CD1c-positive myeloid dendritic cell (primary cell): ENCODE data around the gene ARHGAP45.

Experiments
- DNase-seq: peaks from one replicate; pipeline ENCODE4 v3.0.0-alpha.2; 2016; ENCODE audit errors: extremely low spot score

The ARHGAP45 gene

DNA sequence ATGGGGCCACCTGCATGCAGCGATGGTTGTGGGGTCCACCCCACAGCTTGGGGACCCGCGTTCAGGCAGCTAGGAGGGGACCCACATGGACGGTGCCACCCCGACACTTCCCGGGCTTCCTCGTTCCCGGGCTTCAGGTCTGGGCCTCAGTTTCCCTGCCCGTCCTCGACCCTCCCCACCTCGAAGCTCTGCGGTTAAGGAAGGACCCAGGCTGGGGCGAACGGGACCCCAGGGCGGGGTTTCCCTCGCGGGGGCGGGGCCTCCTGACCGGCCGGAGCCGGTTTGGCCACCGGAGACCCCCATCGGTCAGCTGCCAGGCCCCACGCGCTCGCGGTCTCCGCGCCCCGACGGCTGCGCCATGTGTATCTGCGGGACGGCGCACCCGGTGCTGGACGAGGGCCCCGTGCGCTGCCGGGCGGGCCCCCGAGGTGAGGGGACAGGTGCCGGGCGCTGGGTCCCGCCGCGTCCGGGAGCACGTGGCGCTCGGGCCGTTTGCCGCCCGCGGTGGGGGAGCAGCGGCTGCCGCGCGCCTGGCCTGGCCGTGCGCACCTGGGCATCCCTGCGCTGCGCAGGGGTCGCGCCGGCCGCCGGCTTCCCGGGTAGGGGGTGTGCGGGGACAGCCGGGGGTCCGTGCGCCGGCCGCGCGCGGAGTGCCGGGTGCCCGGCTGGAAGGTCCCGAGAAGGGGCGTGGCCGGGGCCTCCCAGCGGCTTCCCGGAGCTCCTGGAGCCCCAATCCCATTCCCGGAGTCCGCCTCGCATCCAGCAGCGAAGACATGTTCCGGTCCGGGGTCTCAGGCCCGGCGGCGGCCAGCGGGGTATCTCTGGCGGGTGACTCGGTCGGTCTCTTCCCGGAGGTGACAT is 4.2 kb downstream of the ARHGAP45 start:
- no peak for DNase-seq

DNA sequence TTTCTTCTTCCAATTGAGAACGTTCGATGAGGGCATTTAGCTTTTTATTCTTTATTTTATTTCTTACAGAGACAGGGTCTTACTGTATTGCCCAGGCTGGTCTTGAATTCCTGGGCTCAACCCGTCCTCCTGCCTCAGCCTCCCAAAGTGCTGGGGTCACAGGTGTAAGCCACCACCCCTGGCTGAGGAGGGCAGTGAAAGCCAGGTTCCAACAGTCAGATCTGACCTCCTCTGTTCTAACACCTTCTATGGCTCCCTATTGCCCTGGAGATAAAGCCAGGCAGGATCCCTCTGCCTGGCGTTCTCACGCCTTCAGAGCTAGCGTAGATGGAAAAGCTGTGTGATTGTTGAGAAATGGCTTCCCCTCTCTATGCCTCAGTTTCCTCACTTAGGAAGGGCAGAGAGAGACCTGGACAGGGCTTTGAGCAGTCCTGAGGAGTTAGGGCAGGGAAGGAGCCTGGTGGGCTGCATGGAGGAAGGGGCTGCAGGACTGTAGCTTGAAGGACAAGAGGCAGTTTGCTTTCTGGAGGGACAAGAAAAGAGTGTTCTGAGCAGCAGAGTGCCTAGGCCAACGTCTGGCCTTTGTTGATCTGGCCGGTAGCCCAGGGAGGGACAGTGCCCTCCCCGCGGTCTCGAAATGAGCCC is 5.5 kb downstream of the ARHGAP45 start:
- DNase-seq = no peak

DNA sequence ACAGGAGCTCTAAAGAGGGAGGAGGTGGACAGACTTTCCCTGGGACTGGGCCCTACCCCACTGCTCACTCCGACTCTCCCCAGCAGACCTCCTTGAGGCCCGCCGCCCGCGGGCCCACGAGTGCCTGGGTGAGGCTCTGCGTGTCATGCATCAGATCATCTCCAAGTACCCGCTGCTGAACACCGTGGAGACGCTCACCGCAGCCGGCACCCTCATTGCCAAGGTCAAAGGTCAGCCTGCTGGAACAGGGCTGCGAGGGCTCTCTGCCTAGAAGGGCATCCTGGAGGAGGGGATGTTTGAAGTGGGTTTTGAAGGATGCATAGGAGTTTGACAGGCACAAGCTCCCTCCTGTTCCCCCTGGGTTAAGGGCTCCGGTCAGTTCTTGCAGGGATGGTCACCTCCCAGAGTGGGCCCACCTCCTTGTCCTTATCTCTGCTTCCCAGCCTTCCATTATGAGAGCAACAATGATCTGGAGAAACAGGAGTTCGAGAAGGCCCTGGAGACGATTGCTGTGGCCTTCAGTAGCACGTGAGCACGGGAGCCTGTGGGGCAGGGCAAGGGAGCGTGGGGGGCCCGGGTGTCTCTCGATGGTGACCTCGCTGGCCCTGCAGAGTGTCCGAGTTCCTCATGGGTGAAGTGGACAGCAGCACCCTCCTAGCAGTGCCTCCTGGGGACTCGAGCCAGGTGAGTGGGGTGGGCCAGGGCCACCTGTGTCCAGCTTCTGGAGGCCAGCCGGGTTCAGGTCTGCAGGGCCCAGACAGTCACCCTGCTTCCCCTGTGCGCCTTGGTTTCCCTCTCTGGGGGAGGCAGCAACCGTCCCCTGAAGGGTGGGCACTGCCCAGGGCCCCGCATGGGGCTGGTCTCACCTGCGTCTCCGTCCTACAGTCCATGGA is 6.3 kb downstream of the ARHGAP45 start:
- no peak for DNase-seq

DNA sequence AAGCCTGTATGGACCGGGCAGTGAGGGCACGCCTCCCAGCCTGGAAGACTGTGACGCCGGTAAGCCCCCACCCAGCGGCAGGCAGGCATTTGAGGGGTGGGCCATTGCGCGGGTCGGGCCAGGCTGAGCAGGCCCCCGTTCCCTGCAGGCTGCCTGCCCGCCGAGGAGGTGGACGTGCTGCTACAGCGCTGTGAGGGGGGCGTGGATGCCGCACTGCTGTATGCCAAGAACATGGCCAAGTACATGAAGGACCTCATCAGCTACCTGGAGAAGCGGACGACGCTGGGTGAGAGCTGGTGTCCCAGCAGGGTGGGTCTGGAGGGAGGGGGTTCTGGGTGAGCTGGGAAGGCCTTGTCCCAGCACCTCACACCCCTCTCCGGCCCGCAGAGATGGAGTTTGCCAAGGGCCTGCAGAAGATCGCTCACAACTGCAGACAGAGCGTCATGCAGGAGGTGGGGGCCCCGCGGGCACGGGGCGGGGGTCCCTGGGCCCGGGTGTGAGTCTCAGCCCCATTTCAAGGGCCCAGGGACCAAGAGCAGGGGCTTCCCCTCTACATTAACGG is 7.1 kb downstream of the ARHGAP45 start:
- no peak for DNase-seq

DNA sequence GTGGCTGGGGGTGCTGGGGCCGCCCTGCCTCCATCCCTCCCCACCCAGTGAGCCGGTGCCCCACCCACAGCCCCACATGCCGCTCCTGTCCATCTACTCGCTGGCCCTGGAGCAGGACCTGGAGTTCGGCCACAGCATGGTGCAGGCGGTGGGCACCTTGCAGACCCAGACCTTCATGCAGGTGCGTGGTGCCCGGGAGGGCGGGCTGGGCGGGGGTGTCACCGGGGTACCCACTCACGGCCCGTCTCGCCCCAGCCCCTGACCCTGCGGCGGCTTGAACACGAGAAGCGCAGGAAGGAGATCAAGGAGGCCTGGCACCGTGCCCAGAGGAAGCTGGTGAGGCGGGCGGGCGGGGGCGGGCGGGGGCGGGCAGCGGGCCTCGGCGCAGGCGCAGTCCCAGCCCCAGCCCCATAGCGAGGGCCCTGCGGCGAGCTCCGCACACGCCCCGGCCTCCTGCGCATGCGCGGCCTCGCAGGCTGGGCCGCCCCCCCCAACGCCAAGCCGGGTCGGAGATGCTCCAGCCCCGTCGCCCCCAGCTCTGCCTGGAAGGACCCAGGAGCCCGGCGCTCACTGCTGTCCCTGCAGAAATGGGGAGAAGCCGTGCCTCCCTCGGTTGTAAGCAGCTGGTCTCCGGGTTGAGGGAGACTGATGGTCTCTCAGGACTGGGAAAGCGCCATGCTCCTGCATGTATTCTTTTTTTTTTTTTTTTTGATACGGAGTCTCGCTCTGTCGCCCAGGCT is 7.7 kb downstream of the ARHGAP45 start:
- peak; percentile 86 for DNase-seq

DNA sequence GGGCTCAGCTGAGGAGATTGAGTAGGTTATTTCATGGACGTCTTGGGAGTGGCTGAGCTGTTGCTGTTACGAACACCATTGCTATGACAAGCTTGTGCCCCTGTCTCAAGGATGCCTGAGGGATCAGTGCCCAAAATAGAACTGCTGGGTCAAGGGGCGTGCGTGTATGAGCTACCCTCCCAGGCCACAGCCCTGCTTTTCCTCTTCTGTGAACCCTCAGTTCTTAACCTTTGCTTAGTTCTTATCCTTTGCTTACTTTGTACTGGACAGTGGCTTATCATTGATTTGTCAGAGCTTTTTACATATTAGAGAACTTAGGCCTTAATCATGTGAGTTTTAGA is 9.0 kb downstream of the ARHGAP45 start:
- peak; percentile 27 for DNase-seq

DNA sequence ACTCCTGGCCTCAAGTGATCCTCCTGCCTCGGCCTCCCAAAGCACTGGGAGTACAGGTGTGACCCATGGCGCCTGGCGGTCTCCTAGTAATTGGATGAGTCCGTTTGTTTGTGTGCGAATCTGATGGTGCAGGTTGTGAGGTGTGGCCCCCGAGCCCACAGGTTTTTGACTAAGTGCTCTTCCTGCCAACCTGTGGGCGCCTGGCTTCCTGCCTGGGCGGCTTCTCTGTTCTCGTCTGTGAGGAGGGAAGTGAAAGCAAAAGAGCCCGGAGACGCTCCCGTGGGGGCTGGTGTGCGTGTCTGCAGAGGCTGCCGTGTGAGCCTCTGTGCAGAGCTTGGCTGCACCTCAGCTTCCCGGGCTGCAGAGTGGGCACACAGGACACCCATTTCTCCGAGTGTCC is 10.0 kb downstream of the ARHGAP45 start:
- peak; percentile 98 for DNase-seq

DNA sequence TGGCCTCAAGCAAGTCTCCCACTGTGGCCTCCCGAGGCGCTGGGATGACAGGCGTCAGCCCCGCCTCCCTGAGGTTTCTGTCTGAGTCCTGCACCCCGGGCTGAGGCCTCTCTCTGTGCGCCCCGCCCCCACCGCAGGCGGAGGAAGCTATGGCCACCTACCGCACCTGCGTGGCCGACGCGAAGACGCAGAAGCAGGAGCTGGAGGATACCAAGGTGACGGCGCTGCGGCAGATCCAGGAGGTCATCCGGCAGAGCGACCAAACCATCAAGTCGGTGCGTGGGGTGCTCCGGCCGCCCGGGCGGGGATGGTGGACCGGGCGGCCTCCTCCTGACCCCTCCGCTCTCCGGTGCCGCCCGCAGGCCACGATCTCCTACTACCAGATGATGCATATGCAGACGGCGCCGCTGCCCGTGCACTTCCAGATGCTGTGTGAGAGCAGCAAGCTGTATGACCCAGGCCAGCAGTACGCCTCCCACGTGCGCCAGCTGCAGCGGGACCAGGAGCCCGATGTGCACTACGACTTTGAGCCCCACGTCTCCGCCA is 12.7 kb downstream of the ARHGAP45 start:
- no peak for DNase-seq

DNA sequence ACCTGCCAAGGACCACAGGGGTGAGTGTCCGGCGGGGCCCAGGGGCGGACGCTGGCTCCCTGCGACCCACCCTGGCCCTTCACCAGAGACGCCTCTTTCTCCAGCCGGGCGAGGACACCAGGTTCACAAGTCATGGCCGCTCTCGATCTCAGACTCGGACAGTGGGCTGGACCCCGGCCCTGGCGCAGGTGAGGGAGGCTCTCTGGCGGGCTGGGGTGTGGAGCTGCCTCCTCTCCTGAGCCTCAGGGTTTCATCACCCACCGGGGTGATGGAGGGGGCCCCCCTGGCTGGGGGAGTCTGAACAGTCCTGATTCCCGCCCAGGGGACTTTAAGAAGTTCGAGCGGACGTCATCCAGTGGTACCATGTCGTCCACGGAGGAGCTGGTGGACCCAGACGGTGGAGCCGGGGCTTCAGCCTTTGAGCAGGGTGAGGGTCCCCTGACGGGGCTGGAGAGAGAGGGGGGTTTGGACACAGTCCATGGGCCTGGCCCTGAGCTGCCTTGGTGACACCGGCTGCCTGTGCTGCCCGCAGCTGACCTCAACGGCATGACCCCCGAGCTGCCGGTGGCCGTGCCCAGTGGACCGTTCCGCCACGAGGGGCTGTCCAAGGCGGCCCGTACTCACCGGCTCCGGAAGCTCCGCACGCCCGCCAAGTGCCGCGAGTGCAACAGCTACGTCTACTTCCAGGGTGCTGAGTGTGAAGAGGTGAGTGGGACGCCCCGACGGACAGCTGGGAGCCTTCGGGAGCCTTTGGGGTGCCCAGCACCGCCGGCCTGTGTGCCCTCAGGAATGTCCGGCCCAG is 13.6 kb downstream of the ARHGAP45 start:
- DNase-seq = no peak

DNA sequence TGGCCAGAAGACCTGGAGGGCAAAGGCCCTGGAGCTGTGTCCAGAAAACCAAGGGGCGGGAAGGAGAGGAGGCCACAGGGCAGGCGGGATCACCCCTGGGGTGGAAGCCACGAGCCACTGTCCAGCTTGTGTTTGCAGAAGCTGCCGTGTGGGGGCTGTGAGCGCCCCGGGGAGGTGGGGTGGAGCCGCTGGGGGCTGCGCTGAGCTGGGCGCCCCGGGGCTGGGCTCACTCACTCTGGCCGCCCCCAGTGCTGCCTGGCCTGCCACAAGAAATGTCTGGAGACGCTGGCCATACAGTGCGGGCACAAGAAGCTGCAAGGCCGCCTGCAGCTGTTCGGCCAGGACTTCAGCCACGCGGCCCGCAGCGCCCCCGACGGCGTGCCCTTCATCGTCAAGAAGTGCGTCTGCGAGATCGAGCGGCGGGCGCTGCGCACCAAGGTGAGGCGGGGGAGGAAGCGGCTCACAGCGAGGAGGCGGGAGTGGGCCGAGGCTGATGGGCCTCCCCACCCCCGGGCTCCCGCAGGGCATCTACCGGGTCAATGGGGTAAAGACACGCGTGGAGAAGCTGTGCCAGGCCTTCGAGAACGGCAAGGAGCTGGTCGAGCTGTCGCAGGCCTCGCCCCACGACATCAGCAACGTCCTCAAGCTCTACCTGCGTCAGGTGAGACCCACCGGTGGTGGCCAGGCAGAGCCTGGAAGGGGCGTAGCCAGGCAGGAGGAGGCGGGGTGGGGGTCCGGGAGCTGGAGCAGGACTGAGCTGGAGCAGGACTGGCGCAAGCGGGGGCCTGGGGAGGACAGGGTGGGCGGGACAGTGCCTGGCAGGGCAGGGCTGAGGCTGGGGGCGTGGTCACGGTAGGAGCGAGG is 14.6 kb downstream of the ARHGAP45 start:
- DNase-seq = no peak

DNA sequence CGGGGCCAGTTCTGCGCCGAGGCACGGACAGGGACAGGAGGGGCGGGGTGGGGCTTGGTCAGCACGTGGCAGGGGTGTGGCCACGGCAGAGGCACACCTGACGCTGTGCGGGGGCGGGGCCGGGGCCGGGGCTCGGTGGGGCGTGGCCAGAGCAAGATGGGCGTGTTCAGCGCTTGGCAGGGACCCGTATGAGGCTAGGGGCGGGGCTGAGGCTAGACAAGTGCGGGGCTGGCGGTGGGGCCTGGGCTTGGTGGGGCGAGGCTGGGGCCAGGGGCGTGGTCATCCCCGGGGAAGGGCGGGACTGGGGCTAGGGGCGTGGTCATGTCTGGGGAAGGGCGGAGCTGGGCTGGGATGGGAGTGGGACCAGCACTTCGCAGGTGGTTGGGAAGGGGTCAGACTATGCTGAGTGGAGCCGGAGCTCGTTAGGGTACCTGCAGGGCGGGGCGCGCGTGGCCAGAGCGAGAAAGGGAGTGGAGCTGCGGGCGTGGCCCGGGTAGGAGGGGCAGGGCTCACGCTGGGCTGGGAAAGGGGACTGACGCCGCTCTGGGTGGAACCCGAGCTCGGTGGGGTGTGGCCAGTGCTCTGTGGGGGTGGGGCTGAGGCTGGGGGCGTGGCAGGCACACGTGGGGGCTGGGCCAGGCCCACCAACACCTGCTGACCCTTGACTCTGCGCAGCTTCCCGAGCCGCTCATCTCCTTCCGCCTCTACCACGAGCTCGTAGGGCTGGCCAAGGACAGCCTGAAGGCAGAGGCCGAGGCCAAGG is 15.4 kb downstream of the ARHGAP45 start:
- DNase-seq = peak; percentile 76

DNA sequence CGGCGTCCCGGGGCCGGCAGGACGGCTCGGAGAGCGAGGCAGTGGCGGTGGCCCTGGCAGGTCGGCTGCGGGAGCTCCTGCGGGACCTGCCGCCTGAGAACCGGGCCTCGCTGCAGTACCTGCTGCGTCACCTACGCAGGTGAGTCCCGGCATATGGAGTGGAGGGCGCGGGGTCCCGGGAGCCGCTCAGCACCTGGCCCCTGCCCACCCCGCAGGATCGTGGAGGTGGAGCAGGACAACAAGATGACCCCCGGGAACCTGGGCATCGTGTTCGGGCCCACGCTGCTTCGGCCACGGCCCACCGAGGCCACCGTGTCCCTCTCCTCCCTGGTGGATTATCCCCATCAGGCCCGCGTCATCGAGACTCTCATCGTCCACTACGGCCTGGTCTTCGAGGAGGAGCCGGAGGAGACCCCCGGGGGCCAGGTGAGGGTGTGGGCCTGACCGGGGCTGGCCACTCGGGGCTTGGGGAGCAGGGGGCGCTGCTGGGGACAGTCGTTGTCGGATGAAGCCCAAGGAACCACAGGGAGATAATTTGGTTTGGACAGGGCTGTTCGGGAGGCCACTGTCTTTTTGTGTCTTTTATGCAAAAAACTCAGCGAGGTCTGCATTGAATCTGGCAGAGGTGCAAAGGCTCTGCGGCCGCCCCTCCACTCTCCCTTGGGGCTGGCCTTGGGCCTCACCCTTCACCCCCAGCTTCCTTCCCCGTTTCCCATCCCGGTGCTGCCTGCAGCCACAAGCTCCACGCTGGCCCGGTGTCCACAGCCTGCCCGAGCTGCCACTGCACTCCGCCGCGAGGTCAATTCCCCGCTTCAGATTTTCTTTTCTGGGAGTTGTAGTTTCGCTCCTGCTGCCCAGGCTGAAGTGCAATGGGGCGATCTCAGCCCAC is 16.2 kb downstream of the ARHGAP45 start:
- no peak for DNase-seq

DNA sequence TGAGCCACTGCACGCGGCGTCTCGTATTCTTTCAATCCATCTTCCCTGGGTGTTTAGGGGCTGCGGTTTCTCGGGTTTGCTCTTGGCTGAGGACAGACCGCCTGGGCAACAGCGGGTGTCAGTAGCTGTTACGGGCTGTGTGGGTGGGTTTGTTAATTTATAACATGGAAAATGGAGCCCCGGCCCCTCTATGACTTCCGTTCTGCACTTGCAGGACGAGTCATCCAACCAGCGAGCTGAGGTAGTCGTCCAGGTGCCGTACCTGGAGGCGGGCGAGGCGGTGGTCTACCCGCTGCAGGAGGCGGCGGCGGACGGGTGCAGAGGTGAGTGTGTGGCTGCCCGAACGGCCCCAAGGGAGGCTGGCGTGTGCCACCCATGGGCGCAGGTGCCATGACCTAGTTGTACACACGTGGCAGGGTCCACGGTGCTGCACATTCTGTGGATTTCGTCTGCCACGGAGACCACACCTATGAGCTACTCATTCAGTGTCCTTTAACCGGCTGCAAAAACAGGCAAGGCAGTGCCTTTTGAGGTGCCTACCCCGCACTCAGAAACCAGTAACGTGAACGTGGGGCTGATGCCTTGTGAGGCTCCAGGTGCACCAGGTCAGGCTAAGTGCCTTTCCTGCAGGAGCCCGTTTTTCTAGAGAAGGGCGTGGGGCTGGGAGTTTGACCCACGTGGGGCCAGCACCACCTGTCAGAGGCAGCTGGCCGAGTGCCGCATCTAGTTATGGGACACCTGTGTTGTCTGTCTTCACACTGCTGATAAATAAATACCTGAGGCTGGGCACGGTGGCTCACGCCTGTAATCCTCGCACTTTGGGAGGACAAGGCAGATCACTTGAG is 17.3 kb downstream of the ARHGAP45 start:
- DNase-seq = no peak

DNA sequence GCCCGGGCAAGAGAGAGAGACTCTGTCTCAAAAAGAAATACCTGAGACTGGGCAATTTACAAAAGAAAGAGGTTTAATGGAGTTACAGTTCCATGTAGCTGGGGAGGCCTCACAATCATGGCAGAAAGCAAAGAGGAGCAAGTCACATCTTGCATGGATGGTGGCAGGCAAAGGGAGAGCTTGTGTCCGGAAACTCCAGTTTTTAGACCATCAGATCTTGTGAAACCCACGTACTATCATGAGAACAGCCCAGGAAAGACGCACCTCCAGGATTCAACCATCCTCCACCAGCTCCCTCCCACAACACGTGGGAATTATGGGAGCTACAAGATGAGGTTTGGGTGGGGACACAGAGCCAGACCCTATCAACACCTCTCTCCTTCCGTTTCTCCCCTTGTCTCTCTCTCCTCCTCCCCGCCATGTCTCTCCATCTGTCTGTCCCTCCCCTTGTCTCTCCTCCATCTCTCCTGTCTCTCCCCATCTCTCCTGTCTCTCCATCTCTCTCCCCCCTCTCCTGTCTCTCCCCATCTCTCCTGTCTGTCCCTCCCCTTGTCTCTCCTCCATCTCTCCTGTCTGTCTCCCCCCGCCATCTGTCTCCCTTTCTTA is 18.2 kb downstream of the ARHGAP45 start:
- DNase-seq = no peak

DNA sequence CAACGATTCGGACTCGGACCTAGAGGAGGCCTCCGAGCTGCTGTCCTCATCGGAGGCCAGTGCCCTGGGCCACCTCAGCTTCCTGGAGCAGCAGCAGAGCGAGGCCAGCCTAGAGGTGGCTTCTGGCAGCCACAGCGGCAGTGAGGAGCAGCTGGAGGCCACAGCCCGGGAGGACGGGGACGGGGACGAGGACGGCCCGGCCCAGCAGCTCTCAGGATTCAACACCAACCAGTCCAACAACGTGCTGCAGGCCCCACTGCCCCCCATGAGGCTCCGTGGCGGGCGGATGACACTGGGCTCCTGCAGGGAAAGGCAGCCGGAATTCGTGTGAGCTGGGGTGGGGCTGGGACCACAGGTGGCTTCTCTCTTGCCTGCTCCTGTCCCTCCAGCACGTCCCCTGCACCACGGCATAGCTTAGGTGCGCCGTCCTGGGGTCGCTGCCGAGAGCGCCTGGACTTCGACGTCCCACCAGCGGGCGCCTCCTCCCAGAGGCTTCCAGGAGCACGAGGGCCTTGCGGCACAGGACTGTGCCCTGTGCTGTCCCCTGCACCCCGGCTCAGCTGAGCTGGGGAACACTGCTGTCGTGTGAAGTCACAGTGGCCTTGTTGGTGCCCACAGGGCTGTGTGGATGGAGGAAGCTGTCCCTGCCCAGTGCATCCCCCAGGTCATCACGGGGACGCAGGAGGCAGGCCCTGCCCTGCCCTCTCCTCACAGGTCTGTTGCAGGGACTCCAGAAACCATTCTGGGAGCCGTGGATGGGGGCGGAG is 18.9 kb downstream of the ARHGAP45 start:
- no peak for DNase-seq
